ENCODE measurements around the gene PTPN12. TPM values are rescaled to one million over a fixed set of nuclear protein-coding genes. Genes with fewer than 3 reads are reported as not detected.

PTPN12 gene
- total RNA-seq, 4 donors from 2014 or later, result 58.5 to 72.6 (median 71.0) TPM

DNA sequence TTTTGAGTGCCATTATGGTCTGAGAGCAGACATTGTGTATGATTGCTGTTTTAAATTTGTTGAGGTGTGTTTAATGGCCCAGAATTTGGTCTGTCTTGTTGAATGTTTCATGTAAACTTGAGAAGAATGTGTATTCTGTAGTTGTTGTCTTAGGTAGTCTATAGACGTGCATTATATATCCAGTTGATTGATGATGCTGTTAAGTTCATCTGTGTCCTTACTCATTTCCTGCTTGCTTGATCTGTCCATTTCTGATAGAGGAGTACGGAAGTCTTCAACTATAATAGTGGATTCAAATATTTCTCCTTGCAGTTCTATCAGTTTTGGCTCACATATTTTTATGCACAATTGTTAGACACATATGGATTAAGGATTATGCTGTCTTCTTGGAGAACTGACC is 16.0 kb downstream of the PTPN12 start:
- TF ChIP-seq, protein P1, sequence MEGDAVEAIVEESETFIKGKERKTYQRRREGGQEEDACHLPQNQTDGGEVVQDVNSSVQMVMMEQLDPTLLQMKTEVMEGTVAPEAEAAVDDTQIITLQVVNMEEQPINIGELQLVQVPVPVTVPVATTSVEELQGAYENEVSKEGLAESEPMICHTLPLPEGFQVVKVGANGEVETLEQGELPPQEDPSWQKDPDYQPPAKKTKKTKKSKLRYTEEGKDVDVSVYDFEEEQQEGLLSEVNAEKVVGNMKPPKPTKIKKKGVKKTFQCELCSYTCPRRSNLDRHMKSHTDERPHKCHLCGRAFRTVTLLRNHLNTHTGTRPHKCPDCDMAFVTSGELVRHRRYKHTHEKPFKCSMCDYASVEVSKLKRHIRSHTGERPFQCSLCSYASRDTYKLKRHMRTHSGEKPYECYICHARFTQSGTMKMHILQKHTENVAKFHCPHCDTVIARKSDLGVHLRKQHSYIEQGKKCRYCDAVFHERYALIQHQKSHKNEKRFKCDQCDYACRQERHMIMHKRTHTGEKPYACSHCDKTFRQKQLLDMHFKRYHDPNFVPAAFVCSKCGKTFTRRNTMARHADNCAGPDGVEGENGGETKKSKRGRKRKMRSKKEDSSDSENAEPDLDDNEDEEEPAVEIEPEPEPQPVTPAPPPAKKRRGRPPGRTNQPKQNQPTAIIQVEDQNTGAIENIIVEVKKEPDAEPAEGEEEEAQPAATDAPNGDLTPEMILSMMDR (IDR thresholded peaks at IDR 0.05), result no peak
- TF ChIP-seq POLR2A (IDR thresholded peaks at IDR 0.05), result no peak
- intact Hi-C loops (cut with DNase I), result no loop called here
- Histone ChIP-seq H3K4me3 (replicated peaks in 1 of 3) (no peak overlapping the region), H3K27me3 (no peaks in the 10 kb centered on the region), H3K27ac (no peak overlapping the region), H3K4me1 (peaks cover 3 to 15% of the 10 kb centered on the region in 2 donors), H3K36me3 (no peaks in the 10 kb centered on the region), H3K9me3 (no peaks in the 10 kb centered on the region)
- 71 to 78% methylated on average over 2 of the region's 2 CpGs for WGBS, 2 donors
- DNase-seq, result no peak

DNA sequence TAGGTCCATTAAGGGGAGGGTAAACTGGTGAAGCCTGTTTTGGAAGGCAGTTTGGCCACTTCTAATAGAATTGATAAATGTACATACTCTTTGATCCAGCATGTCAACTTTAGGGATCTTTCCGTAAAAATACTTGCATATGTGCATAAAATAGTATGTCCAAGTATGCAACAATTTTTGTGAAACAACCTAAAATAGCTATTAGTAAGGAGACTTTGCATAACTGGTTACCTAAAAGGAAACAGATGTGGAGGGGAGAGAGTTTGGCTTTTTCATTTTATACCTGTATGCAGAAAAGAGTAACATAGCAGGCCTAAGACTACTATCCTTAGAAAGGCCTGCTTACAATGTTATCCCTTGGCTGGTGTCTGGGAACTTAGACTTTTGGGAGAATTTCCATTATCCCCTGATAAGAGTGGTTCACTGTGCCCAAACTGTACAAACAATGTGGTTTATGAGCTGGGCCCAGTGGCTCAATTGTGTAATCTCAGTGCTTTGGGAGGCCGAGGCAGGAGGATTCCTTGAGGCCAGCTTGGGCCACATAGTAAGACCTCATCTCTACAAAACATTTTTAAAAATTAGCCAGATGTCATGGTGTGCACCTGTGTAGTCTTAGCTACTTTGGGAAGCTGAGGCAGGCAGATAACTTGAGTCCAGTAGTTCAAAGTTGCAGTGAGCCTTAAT is 21.3 kb downstream of the PTPN12 start:
- no peaks in the 10 kb centered on the region for H3K27me3 ChIP-seq
- intact Hi-C loops (cut with DNase I), result no loop called here
- no peak for TF ChIP-seq POLR2A (IDR thresholded peaks at IDR 0.05)
- TF ChIP-seq, protein P1 (IDR thresholded peaks at IDR 0.05), result no peak
- no peaks in the 10 kb centered on the region for H3K36me3 ChIP-seq
- 96 to 100% methylated on average over 2 of the region's 2 CpGs for WGBS, 2 donors
- no peaks in the 10 kb centered on the region for H3K9me3 ChIP-seq
- no peak for DNase-seq
- no peak overlapping the region for H3K27ac ChIP-seq
- peaks cover under 1 to 5% of the 10 kb centered on the region in 2 donors for H3K4me1 ChIP-seq
- no peak overlapping the region for H3K4me3 ChIP-seq (replicated peaks in 1 of 3)

DNA sequence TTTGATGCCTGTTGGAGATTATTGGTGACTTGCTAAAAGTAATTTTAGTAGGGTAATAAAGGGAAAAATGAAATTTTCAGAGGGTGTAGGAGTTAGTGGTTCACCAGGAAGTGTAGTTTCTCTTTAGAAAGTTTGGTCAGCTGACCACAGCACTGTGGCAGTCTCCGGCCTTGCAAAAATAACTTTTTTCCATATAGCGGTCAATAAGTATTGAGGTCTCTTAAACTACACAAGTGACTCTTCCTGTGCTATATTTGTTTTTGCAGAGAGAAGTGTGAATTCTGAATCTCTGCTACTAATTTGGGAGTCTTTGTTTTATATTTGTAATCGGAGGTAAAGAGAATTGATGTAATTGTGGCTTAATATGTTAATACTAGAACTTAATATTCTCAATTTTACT is 24.3 kb downstream of the PTPN12 start:
- WGBS, 2 donors, result 55 to 79% methylated on average over 3 of the region's 3 CpGs

DNA sequence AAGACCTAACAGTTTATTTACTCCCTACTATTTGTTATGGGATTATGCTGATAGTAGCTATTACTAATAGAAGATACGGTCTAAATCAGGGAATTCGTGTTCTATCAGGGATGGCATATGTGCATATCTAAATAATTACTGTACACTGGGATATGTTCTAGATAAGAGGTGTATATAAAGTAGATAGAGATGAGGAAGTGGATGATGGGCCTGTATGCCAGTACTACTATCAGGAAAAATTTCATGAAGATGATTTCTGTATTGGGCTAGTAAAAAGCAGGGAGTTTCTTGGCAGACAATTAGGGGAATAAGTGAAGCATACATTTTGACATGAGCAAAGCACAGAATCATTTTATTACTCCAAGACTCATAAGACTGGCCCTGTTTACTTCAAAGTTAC is 26.2 kb downstream of the PTPN12 start:
- Histone ChIP-seq H3K36me3 (no peaks in the 10 kb centered on the region), H3K27ac (no peak overlapping the region), H3K4me3 (replicated peaks in 1 of 3) (no peak overlapping the region), H3K9me3 (no peaks in the 10 kb centered on the region), H3K4me1 (peaks cover 6 to 18% of the 10 kb centered on the region in 2 donors), H3K27me3 (no peaks in the 10 kb centered on the region)
- 80 to 88% methylated on average over 2 of the region's 2 CpGs for WGBS, 2 donors
- no peak for DNase-seq
- intact Hi-C loops (cut with DNase I), result no loop called here
- no peak for TF ChIP-seq POLR2A (IDR thresholded peaks at IDR 0.05)
- TF ChIP-seq, protein P1 (IDR thresholded peaks at IDR 0.05), result no peak

More for the DNA sequence above, 24.3 kb downstream of the PTPN12 start:
- Histone ChIP-seq H3K27me3 (no peaks in the 10 kb centered on the region), H3K9me3 (no peaks in the 10 kb centered on the region), H3K4me3 (replicated peaks in 1 of 3) (no peak overlapping the region), H3K36me3 (no peaks in the 10 kb centered on the region), H3K27ac (no peak overlapping the region), H3K4me1 (peaks cover 6 to 11% of the 10 kb centered on the region in 2 donors)
- no peak for DNase-seq
- intact Hi-C loops (cut with DNase I), result no loop called here
- no peak for TF ChIP-seq POLR2A (IDR thresholded peaks at IDR 0.05)
- TF ChIP-seq, protein P1 (IDR thresholded peaks at IDR 0.05), result no peak

DNA sequence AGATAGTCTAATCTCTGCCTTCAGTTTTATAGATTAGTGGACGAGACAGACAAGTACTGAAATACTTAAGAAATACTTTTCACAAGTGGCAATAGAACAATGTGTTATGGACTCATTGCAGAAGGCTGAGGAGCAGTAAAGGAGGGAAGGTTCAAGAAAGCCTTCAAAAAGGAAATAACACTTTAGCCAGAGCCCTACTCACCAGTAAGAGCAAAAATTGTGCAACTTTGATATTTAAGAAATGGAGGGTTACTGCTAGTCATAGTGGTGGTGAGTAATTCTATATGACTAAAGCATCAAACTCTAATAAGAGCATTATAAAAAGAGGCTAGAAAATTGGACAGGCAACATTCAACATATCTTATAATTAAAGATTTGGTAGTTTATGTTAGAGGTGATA is 28.8 kb downstream of the PTPN12 start:
- DNase-seq, result no peak
- no peaks in the 10 kb centered on the region for H3K9me3 ChIP-seq
- WGBS, 2 donors, result 51 to 55% methylated on average over 1 of the region's 1 CpG
- intact Hi-C loops (cut with DNase I), result no loop called here
- peaks cover 6 to 21% of the 10 kb centered on the region in 2 donors for H3K4me1 ChIP-seq
- no peaks in the 10 kb centered on the region for H3K36me3 ChIP-seq
- H3K27ac ChIP-seq, result no peak overlapping the region
- H3K4me3 ChIP-seq (replicated peaks in 1 of 3), result no peak overlapping the region
- H3K27me3 ChIP-seq, result no peaks in the 10 kb centered on the region
- TF ChIP-seq POLR2A (IDR thresholded peaks at IDR 0.05), result no peak
- TF ChIP-seq, protein P1 (IDR thresholded peaks at IDR 0.05), result no peak
